ENCODE results near the gene CSRP1. TPM values are rescaled to one million over a fixed set of nuclear protein-coding genes. Genes with fewer than 3 reads are reported as not detected.

The CSRP1 gene
- total RNA-seq, 6 experiments from 2014 or later, result 54.9 to 158 (median 87.0) TPM

- Histone ChIP-seq H3K27ac (no peak overlapping the region), H3K27me3 (no peaks in the 10 kb centered on the region), H3K4me1 (no peaks in the 10 kb centered on the region), H3K4me3 (no peak overlapping the region), H3K9me3 (no peaks in the 10 kb centered on the region), H3K36me3 (no peaks in the 10 kb centered on the region)
- TF ChIP-seq POLR2A (IDR thresholded peaks at IDR 0.05) (no peak), CTCF (IDR thresholded peaks at IDR 0.05) (no peak)
- ATAC-seq (no peak), DNase-seq (no peak)
- 54% methylated on average over 6 of the region's 10 CpGs for WGBS (ENCODE audit: insufficient coverage, low coverage, low lambda C conversion rate, missing lambda C conversion rate)
- intact Hi-C loops (cut with DNase I), result loop anchor here (10.0 kb wide), 1 partner anchor 231 kb away; no protein-coding TSS in a partner anchor
These were observed 47.3 kb upstream of the CSRP1 start for GRCh38 chr1:201554190-201554600.

GRCh38 chr1:201553496-201554189 lies 46.7 kb upstream of the CSRP1 start:
- no peak overlapping the region for H3K27ac ChIP-seq
- 58% methylated on average over 8 of the region's 8 CpGs for WGBS (ENCODE audit: insufficient coverage, low coverage, low lambda C conversion rate, missing lambda C conversion rate)
- H3K4me3 ChIP-seq, result no peak overlapping the region
- TF ChIP-seq CTCF (IDR thresholded peaks at IDR 0.05) (no peak), POLR2A (IDR thresholded peaks at IDR 0.05) (no peak)
- no peaks in the 10 kb centered on the region for H3K9me3 ChIP-seq
- ATAC-seq (no peak), DNase-seq (no peak)
- no peaks in the 10 kb centered on the region for H3K36me3 ChIP-seq
- intact Hi-C loops (cut with DNase I), result loop anchor here (10.0 kb wide), 1 partner anchor 231 kb away; no protein-coding TSS in a partner anchor
- no peaks in the 10 kb centered on the region for H3K4me1 ChIP-seq
- no peaks in the 10 kb centered on the region for H3K27me3 ChIP-seq

- ATAC-seq (peak in 1 of 4 donors; percentile 19), DNase-seq (no peak)
- Histone ChIP-seq H3K27ac (no peak overlapping the region), H3K4me3 (no peak overlapping the region), H3K9me3 (no peaks in the 10 kb centered on the region), H3K4me1 (no peaks in the 10 kb centered on the region), H3K27me3 (no peaks in the 10 kb centered on the region), H3K36me3 (no peaks in the 10 kb centered on the region)
- TF ChIP-seq POLR2A (IDR thresholded peaks at IDR 0.05) (no peak), CTCF (IDR thresholded peaks at IDR 0.05) (no peak)
- intact Hi-C loops (cut with DNase I), result loop anchor here (10.0 kb wide), 1 partner anchor 232 kb away; no protein-coding TSS in a partner anchor
- WGBS (ENCODE audit: insufficient coverage, low coverage, low lambda C conversion rate, missing lambda C conversion rate), result 79% methylated on average over 2 of the region's 5 CpGs
These were observed 46.0 kb upstream of the CSRP1 start for GRCh38 chr1:201552941-201553351.

GRCh38 chr1:201551877-201552731 lies 45.2 kb upstream of the CSRP1 start:
- WGBS (ENCODE audit: insufficient coverage, low coverage, low lambda C conversion rate, missing lambda C conversion rate), result 69% methylated on average over 2 of the region's 12 CpGs
- Histone ChIP-seq H3K27ac (no peak overlapping the region), H3K36me3 (no peaks in the 10 kb centered on the region), H3K27me3 (no peaks in the 10 kb centered on the region), H3K9me3 (no peaks in the 10 kb centered on the region), H3K4me1 (no peaks in the 10 kb centered on the region), H3K4me3 (no peak overlapping the region)
- DNase-seq (no peak), ATAC-seq (peak in 1 of 4 donors; percentile 63)
- intact Hi-C loops (cut with DNase I), result loop anchor here (10.0 kb wide), 1 partner anchor 233 kb away; no protein-coding TSS in a partner anchor
- TF ChIP-seq CTCF (IDR thresholded peaks at IDR 0.05) (no peak), POLR2A (IDR thresholded peaks at IDR 0.05) (no peak)

Data from right lobe of liver (tissue), 6 donors.